WI38 (cell line): ENCODE data around the gene PHKA1.

ENCODE experiments used
- H3K4me3 ChIP-seq: 2 replicates; pipeline ENCODE4 v1.5.1; 2011; ENCODE audit warnings: low read depth, mild to moderate bottlenecking, control low read depth, low read length
- CTCF ChIP-seq: IDR thresholded peaks from 2 replicates; pipeline ENCODE4 v1.5.1; 2012; ENCODE audit warnings: low read depth, mild to moderate bottlenecking, control low read depth, low read length

PHKA1 gene

GRCh38 chrX:72662020-72662747 is 51.9 kb downstream of the PHKA1 start:
- TF ChIP-seq CTCF: no peak
- no peak overlapping the region for H3K4me3 ChIP-seq

GRCh38 chrX:72659723-72660122 is 54.4 kb downstream of the PHKA1 start:
- no peak overlapping the region for H3K4me3 ChIP-seq
- TF ChIP-seq CTCF: no peak

- no peak overlapping the region for H3K4me3 ChIP-seq
Observed at GRCh38 chrX:72652082-72652481, 62.0 kb downstream of the PHKA1 start.

GRCh38 chrX:72644946-72645345 is 69.2 kb downstream of the PHKA1 start:
- no peak for TF ChIP-seq CTCF

More at GRCh38 chrX:72652082-72652481, 62.0 kb downstream of the PHKA1 start:
- TF ChIP-seq CTCF: no peak

GRCh38 chrX:72641611-72642010 is 72.5 kb downstream of the PHKA1 start:
- no peak for TF ChIP-seq CTCF
- no peak overlapping the region for H3K4me3 ChIP-seq

More at GRCh38 chrX:72644946-72645345, 69.2 kb downstream of the PHKA1 start:
- no peak overlapping the region for H3K4me3 ChIP-seq

GRCh38 chrX:72635930-72636329 is 78.2 kb downstream of the PHKA1 start:
- TF ChIP-seq CTCF: no peak
- H3K4me3 ChIP-seq: no peak overlapping the region

- TF ChIP-seq CTCF: no peak
- H3K4me3 ChIP-seq: no peak overlapping the region
Observed at GRCh38 chrX:72634331-72634730, 79.8 kb downstream of the PHKA1 start.
